Upper lobe of right lung (tissue), 1 donor: ENCODE data around the gene CARD19. TPM values are rescaled to one million over a fixed set of nuclear protein-coding genes. Genes with fewer than 3 reads are reported as not detected.

Experiments
- ATAC-seq: fragments of 200-7000 bp; cut with Tn5 transposase; one replicate; pipeline ENCODE4 v1.9.1; 2020; ENCODE audit warnings: mild to moderate bottlenecking, moderate library complexity
- DNase-seq: peaks from one replicate; pipeline ENCODE4 v3.0.0-alpha.2; 2020
- H3K27ac ChIP-seq: fragments of 200-600 bp; one replicate; pipeline ENCODE4 v1.8.0; 2022
- H3K27me3 ChIP-seq: fragments of 200-600 bp; one replicate; pipeline ENCODE4 v1.8.0; 2022; ENCODE audit warnings: mild to moderate bottlenecking
- H3K36me3 ChIP-seq: fragments of 200-600 bp; one replicate; pipeline ENCODE4 v1.8.0; 2022
- H3K4me1 ChIP-seq: fragments of 200-600 bp; one replicate; pipeline ENCODE4 v1.8.0; 2022
- H3K4me3 ChIP-seq: fragments of 200-600 bp; one replicate; pipeline ENCODE4 v1.8.0; 2022; ENCODE audit warnings: mild to moderate bottlenecking
- H3K9me3 ChIP-seq: fragments of 200-600 bp; one replicate; pipeline ENCODE4 v1.8.0; 2022
- CTCF ChIP-seq: fragments of 200-600 bp; IDR thresholded peaks from one replicate; pipeline ENCODE4 v1.8.0; 2022; ENCODE audit warnings: antibody characterized with exemption
- intact Hi-C: fragments of 100-400 bp; cut with DNase I; formaldehyde crosslinking; loops from one replicate; pipeline ENCODE4 v1.11.0; 2022
- total RNA-seq: library from RNA; stranded (reverse); fragmentation: NEBNext Ultra II Directional; extraction: Animal tissue kit (Norgen Biotek cat#: 25700); gene quantifications from one replicate; pipeline ENCODE4 v1.2.1, GENCODE V29; 2021
- donor health status: DM: no; HTN: yes; CAD: no; lungs with severe emphysema.

The CARD19 gene
- total RNA-seq, 1 donor from 2014 or later = 31.8 TPM

GRCh38 chr9:93110311-93110855 is 14.4 kb downstream of the CARD19 start:
- no peak overlapping the region for H3K4me3 ChIP-seq
- DNase-seq (peak; percentile 67), ATAC-seq (no peak)
- intact Hi-C loops = no loop called here
- no peak for TF ChIP-seq CTCF
- H3K27me3 ChIP-seq = no peaks in the 10 kb centered on the region
- H3K27ac ChIP-seq = no peak overlapping the region
- no peaks in the 10 kb centered on the region for H3K9me3 ChIP-seq
- H3K36me3 ChIP-seq = peaks cover 29% of the 10 kb centered on the region
- peaks cover 3% of the 10 kb centered on the region for H3K4me1 ChIP-seq

GRCh38 chr9:93111001-93111370 is 15.0 kb downstream of the CARD19 start:
- intact Hi-C loops = no loop called here
- H3K4me3 ChIP-seq = no peak overlapping the region
- H3K4me1 ChIP-seq = peaks cover 3% of the 10 kb centered on the region
- peak; percentile 53 for DNase-seq
- peaks cover 29% of the 10 kb centered on the region for H3K36me3 ChIP-seq
- H3K27ac ChIP-seq = no peak overlapping the region
- no peaks in the 10 kb centered on the region for H3K27me3 ChIP-seq
- no peak for ATAC-seq
- no peaks in the 10 kb centered on the region for H3K9me3 ChIP-seq
- TF ChIP-seq CTCF = no peak

- peaks cover 29% of the 10 kb centered on the region for H3K36me3 ChIP-seq
- no peak for TF ChIP-seq CTCF
- no peak overlapping the region for H3K27ac ChIP-seq
- no peak overlapping the region for H3K4me3 ChIP-seq
- intact Hi-C loops = no loop called here
- ATAC-seq = no peak
- no peaks in the 10 kb centered on the region for H3K9me3 ChIP-seq
- DNase-seq = peak; percentile 68
- H3K4me1 ChIP-seq = peaks cover 8% of the 10 kb centered on the region
- no peaks in the 10 kb centered on the region for H3K27me3 ChIP-seq
Observed at GRCh38 chr9:93111371-93112115, 15.5 kb downstream of the CARD19 start.

- DNase-seq (peak; percentile 64), ATAC-seq (no peak)
- peaks cover 29% of the 10 kb centered on the region for H3K36me3 ChIP-seq
- intact Hi-C loops = no loop called here
- H3K9me3 ChIP-seq = no peaks in the 10 kb centered on the region
- no peak for TF ChIP-seq CTCF
- peaks cover 11% of the 10 kb centered on the region for H3K4me1 ChIP-seq
- no peaks in the 10 kb centered on the region for H3K27me3 ChIP-seq
- no peak overlapping the region for H3K27ac ChIP-seq
- no peak overlapping the region for H3K4me3 ChIP-seq
Observed at GRCh38 chr9:93112116-93112863, 16.3 kb downstream of the CARD19 start.

- peaks cover 29% of the 10 kb centered on the region for H3K36me3 ChIP-seq
- intact Hi-C loops = no loop called here
- no peak overlapping the region for H3K27ac ChIP-seq
Observed at GRCh38 chr9:93112864-93113389, 16.9 kb downstream of the CARD19 start.

More at GRCh38 chr9:93112864-93113389, 16.9 kb downstream of the CARD19 start:
- Histone ChIP-seq H3K9me3 (no peaks in the 10 kb centered on the region), H3K4me1 (peaks cover 11% of the 10 kb centered on the region), H3K27me3 (no peaks in the 10 kb centered on the region), H3K4me3 (no peak overlapping the region)
- ATAC-seq (no peak), DNase-seq (peak; percentile 53)
- TF ChIP-seq CTCF = no peak
